Ishikawa (cell line): ENCODE data around the gene TMEM87B.

Experiments
- EGR1 ChIP-seq: IDR thresholded peaks from 2 replicates; pipeline ENCODE4 v1.6.1; 2012
- EP300 ChIP-seq: IDR thresholded peaks from 2 replicates; pipeline ENCODE4 v1.6.1; 2012; ENCODE audit warnings: borderline replicate concordance
- RAD21 ChIP-seq: IDR thresholded peaks from 2 replicates; pipeline ENCODE4 v1.6.1; 2012; ENCODE audit warnings: low read depth
- REST ChIP-seq: IDR thresholded peaks from 2 replicates; pipeline ENCODE4 v1.6.1; 2012; ENCODE audit warnings: low read depth, mild to moderate bottlenecking
- USF1 ChIP-seq: IDR thresholded peaks from 2 replicates; pipeline ENCODE4 v1.6.1; 2012
- YY1 ChIP-seq: IDR thresholded peaks from 2 replicates; pipeline ENCODE4 v1.6.1; 2012; ENCODE audit warnings: low read depth

GRCh38 chr2:112020561-112020960 is 34.5 kb upstream of the TMEM87B start:
- TF ChIP-seq EP300 (no peak), USF1 (no peak), YY1 (no peak), EGR1 (no peak), REST (no peak), RAD21 (no peak)
